Measurements from ENCODE around the gene SNRNP40.

SNRNP40 gene

DNA sequence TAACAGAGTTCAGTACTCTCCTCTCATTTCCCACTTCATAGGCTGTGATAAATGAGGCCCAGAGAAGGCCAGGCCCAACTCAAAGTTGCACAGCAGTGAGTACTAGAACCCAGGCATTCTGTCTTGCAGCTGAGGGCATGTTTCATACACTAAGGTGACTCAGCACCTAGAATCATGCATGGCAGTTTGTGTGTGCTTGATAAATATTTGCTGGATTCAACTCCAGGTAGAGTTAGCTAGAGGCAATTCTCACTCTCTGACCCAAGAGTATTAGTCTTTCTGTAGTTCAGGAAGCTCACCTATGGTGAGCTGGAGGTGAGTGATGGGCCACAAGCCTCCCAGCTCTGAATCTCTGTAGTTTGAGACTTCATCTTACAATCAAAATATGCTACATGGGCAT is 67.6 kb downstream of the SNRNP40 start:
- DNase-seq: no peak

- DNase-seq: no peak
Measured at GRCh38 chr1:31227891-31228568, 68.6 kb downstream of the SNRNP40 start.

GRCh38 chr1:31224068-31224467 is 72.5 kb downstream of the SNRNP40 start:
- DNase-seq: no peak

DNA sequence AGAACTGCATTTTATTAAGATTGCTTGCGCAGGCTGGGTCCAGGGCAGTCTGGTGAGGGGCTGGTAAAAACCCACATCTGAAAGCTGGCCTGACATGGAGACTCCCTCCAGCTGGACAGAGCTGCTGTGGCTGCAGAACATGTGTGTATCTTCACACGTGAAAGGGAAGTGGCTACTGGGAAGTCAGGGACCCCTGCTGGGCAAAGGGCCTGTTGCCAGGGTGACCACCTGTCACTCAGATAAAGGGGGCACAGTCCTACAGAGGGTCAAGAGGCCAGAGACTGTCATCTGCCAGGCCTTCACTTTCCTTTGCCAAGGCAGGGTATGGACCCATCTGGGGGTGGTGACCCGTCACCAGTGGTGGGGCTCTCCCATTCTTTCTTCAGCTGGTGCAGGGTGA is 74.4 kb downstream of the SNRNP40 start:
- DNase-seq: no peak

DNA sequence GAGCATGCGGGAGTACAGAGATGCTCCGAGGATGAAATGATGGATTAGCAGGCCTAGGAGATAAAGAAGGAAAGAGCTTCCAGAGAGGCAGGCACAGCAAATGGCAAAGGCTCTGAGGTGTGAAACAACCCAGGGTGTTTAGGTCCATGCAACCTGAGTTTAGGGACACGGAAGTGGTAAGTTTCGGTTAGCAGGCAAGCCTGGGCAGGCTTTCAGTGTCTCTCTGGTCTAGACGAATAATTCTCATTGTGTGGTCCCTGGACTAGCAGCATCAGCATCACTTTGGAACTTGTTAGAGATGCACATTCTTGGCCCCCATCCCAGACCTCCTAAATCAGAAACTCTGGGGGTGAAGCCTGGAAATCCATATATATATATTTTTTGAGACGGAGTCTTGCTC is 75.5 kb downstream of the SNRNP40 start:
- no peak for DNase-seq

- no peak for DNase-seq
Measured at GRCh38 chr1:31219489-31219888, 77.1 kb downstream of the SNRNP40 start.

- no peak for DNase-seq
Measured at GRCh38 chr1:31218705-31219104, 77.9 kb downstream of the SNRNP40 start.

- DNase-seq: no peak
Measured at GRCh38 chr1:31216016-31216415, 80.6 kb downstream of the SNRNP40 start.

GRCh38 chr1:31215065-31215570 is 81.5 kb downstream of the SNRNP40 start:
- no peak for DNase-seq

DNA sequence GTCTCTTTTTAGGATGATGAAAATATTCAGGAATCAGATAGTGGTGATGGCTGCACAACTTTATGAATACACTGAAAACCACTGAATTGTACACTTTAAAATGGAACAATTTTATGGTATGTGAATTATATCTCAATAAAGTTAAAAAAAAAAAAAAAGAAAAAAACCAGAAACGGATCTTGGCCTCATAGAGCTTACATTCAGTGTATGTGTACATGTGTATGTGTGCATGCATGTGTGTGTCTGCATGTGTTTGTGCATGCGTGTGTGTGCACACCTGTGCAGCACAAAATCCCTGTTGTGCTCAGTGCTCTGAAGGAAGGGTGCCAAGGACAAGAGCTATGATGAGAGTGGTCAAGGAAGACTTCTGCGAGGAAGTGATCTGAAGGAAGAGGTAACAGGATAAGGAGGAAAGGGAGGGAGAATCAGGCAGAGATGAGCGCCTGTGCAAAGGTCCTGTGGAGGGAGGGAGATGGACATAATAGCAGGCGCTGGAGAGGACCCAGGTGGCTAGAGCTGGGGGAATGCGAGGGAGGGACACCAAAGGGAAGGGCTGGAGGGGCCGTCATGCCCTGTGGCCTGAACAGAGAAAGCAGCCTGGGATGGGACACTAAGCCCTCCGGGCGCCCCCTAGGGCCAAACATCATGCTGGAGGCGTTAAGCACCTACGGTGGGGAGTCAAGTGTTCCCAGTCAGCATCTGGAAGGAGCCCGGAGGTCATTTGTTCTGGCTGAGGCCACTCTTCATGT is 82.1 kb downstream of the SNRNP40 start:
- DNase-seq: no peak
